ENCODE measurements around the gene TXNDC11. TPM values are rescaled to one million over a fixed set of nuclear protein-coding genes. Genes with fewer than 3 reads are reported as not detected.

The TXNDC11 gene
- total and polyA plus RNA-seq, 10 of the 15 experiments (the other 5 are each of a cell fraction or from before 2014, with no cell fraction given), result 1.7 to 86.7 (median 54.4) TPM

GRCh38 chr16:11719171-11719570, 23.5 kb downstream of the TXNDC11 start:
- FAIRE-seq (no peak), DNase-seq (ENCODE audit: low read depth, low spot score) (no peak), ATAC-seq (no peak)
- no peak overlapping the region for H3K27ac ChIP-seq (ENCODE audit: control insufficient read depth, insufficient read depth)
- H3K27me3 ChIP-seq (replicated peaks in 1 of 2; ENCODE audit: control insufficient read depth in 2 of 2, insufficient read depth in 2 of 2, low read length in 1 of 2), result no peaks in the 10 kb centered on the region
- H4K20me1 ChIP-seq (ENCODE audit: control insufficient read depth, insufficient read depth), result no peaks in the 10 kb centered on the region
- in situ Hi-C loops (cut with MboI), result no loop called here
- no peak overlapping the region for H3K9ac ChIP-seq (ENCODE audit: control insufficient read depth, insufficient read depth, low read length)
- TSS peak; percentile 17 for BruUV-seq (replicated peaks)
- intact Hi-C loops (cut with micrococcal nuclease; ENCODE audit: unreplicated experiment), result loop anchor here (5.0 kb wide), 1 partner anchor 312 kb away; no protein-coding TSS in a partner anchor
- no peak overlapping the region for H3K4me2 ChIP-seq (ENCODE audit: control insufficient read depth, insufficient read depth)
- ChIA-PET CTCF (interaction anchor here (0.7 to 2.1 kb wide), 9 partner anchors 11 to 712 kb away, joined by 3 to 5 read pairs (median 4); no protein-coding TSS in a partner anchor), POLR2A (interaction anchor here (1.2 to 2.2 kb wide), 3 partner anchors 18 to 80 kb away, joined by 4 to 8 read pairs (median 6); partner anchors contain the start of gene TXNDC11), SMC1A (ENCODE audit: uncharacterized antibody, unreplicated experiment) (interaction anchor here (0.7 to 6.7 kb wide), 12 partner anchors 12 to 187 kb away, joined by 3 to 41 read pairs (median 5); no protein-coding TSS in a partner anchor), RAD21 (ENCODE audit: unreplicated experiment) (interaction anchor here (1.4 to 2.2 kb wide), 3 partner anchors 79 to 187 kb away, joined by 4 to 10 read pairs (median 8); partner anchors contain the start of gene ZC3H7A)
- no peak overlapping the region for H3K4me3 ChIP-seq
- no peaks in the 10 kb centered on the region; the same call in none of the 2 replicates for H3K79me2 ChIP-seq (ENCODE audit: control insufficient read depth, insufficient read depth, low read length)
- no peak overlapping the region for H2AFZ ChIP-seq (ENCODE audit: control insufficient read depth, low read depth, low read length)
- peaks cover 16 to 32% of the 10 kb centered on the region in 2 experiments for H3K36me3 ChIP-seq (ENCODE audit: control insufficient read depth in 2 of 2, insufficient read depth in 2 of 2, low read length in 1 of 2)
- H3K4me1 ChIP-seq (ENCODE audit: control insufficient read depth, insufficient read depth, low read length), result peaks cover 16% of the 10 kb centered on the region
- no peaks in the 10 kb centered on the region for H3K9me3 ChIP-seq (replicated peaks; ENCODE audit: control insufficient read depth, insufficient read depth, low read length)
- TF ChIP-seq JUNB (IDR thresholded peaks at IDR 0.05) (no peak), IKZF1 (conservative IDR thresholded peaks at IDR 0.05) (no peak), ZZZ3 (IDR thresholded peaks at IDR 0.05; ENCODE audit: control insufficient read depth, insufficient read length, low read depth) (no peak), ATF3 (IDR thresholded peaks at IDR 0.05; ENCODE audit: borderline replicate concordance, extremely low read depth, low read depth, low read length) (no peak), IRF4 (IDR thresholded peaks at IDR 0.05; ENCODE audit: low read depth, low read length) (no peak), FOS (IDR thresholded peaks at IDR 0.05; ENCODE audit: borderline replicate concordance, extremely low read depth, insufficient read length) (no peak), BACH1 (IDR thresholded peaks at IDR 0.05; ENCODE audit: borderline replicate concordance) (no peak), EED (IDR thresholded peaks at IDR 0.05; ENCODE audit: low read depth) (no peak), CTCF (IDR thresholded peaks at IDR 0.05 in 2 of 3, conservative IDR thresholded peaks at IDR 0.05 in 1 of 3; ENCODE audit: control insufficient read depth in 2 of 3, extremely low read depth in 1 of 3, insufficient read depth in 1 of 3, low read depth in 3 of 3, low read length in 3 of 3) (no peak), POLR2A (IDR thresholded peaks at IDR 0.05; ENCODE audit: low read depth, low read length) (no peak), RB1 (IDR thresholded peaks at IDR 0.05; ENCODE audit: borderline replicate concordance) (no peak)
